Measurements from ENCODE around the gene GRAMD1B. TPM values are rescaled to one million over a fixed set of nuclear protein-coding genes. Genes with fewer than 3 reads are reported as not detected.

The GRAMD1B gene
- total RNA-seq, 1 donor from 2014 or later: 15.0 TPM

GRCh38 chr11:123477205-123477907 is 47.3 kb downstream of the GRAMD1B start:
- no peaks in the 10 kb centered on the region for H3K27me3 Mint-ChIP-seq
- H3K9me3 Mint-ChIP-seq: no peaks in the 10 kb centered on the region
- no peak overlapping the region for H3K27ac Mint-ChIP-seq
- CTCF ChIA-PET: interaction anchor here (1.5 to 4.9 kb wide), 4 partner anchors 11 to 367 kb away, joined by 7 to 82 read pairs (median 12); no protein-coding TSS in a partner anchor
- POLR2A ChIA-PET: no interaction called here
- H3K4me1 Mint-ChIP-seq: peaks cover 44% of the 10 kb centered on the region
- DNase-seq (no peak), ATAC-seq (ENCODE audit: low read depth) (no peak)
- intact Hi-C loops (cut with micrococcal nuclease): no loop called here
- H3K36me3 Mint-ChIP-seq (ENCODE audit: low read depth): no peaks in the 10 kb centered on the region
- H3K4me3 Mint-ChIP-seq: no peak overlapping the region
- TF ChIP-seq, protein P1, sequence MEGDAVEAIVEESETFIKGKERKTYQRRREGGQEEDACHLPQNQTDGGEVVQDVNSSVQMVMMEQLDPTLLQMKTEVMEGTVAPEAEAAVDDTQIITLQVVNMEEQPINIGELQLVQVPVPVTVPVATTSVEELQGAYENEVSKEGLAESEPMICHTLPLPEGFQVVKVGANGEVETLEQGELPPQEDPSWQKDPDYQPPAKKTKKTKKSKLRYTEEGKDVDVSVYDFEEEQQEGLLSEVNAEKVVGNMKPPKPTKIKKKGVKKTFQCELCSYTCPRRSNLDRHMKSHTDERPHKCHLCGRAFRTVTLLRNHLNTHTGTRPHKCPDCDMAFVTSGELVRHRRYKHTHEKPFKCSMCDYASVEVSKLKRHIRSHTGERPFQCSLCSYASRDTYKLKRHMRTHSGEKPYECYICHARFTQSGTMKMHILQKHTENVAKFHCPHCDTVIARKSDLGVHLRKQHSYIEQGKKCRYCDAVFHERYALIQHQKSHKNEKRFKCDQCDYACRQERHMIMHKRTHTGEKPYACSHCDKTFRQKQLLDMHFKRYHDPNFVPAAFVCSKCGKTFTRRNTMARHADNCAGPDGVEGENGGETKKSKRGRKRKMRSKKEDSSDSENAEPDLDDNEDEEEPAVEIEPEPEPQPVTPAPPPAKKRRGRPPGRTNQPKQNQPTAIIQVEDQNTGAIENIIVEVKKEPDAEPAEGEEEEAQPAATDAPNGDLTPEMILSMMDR (IDR thresholded peaks at IDR 0.05): no peak

DNA sequence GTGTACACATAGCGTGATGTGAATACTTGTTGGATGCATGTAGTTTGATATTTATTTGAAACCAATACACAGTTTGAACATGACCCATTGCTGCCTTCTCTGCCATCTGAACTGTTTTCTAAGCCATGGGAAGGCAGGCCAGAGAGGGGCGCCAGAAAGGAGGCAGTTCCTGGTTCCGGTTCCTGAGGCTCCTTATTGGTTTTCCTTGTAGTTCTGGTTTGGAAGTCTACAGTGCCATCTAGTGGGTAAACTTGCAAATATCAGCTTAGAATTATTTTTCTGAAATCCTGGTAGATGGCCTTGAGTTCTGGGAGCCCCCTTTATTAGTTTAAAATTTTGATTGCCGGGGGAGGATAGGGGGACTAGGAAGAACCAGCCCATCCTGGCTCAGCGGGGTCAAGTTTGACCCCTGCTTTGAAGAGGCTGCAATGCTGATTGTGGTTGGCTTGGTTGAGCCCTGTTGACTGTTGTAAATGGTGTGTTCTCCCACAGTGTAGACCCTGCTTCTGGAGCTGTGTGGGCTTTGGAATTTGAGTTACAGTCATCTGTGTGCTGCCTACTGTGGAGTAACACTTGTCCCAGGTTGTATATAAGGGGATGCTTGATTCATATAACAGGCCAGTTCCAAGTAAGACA is 48.4 kb downstream of the GRAMD1B start:
- no peaks in the 10 kb centered on the region for H3K9me3 Mint-ChIP-seq
- intact Hi-C loops (cut with micrococcal nuclease): loop anchor here (1.0 kb wide), 5 partner anchors 71 to 615 kb away; no protein-coding TSS in a partner anchor
- H3K36me3 Mint-ChIP-seq (ENCODE audit: low read depth): no peaks in the 10 kb centered on the region
- peak overlapping the region; percentile 47 for H3K4me3 Mint-ChIP-seq
- CTCF ChIA-PET: interaction anchor here (0.6 to 4.9 kb wide), 18 partner anchors 10 to 368 kb away, joined by 3 to 82 read pairs (median 5); no protein-coding TSS in a partner anchor
- POLR2A ChIA-PET: interaction anchor here (0.5 to 1.0 kb wide), 6 partner anchors 14 to 231 kb away, joined by 3 to 4 read pairs (median 3); no protein-coding TSS in a partner anchor
- H3K27ac Mint-ChIP-seq: peak overlapping the region; percentile 85
- no peak for ATAC-seq (ENCODE audit: low read depth)
- peaks cover 55% of the 10 kb centered on the region for H3K4me1 Mint-ChIP-seq
- TF ChIP-seq, protein P1 (IDR thresholded peaks at IDR 0.05): peak; percentile 29
- no peak for DNase-seq
- H3K27me3 Mint-ChIP-seq: no peaks in the 10 kb centered on the region

GRCh38 chr11:123479048-123479837 is 49.2 kb downstream of the GRAMD1B start:
- Mint-ChIP-seq H3K9me3 (no peaks in the 10 kb centered on the region), H3K36me3 (ENCODE audit: low read depth) (no peaks in the 10 kb centered on the region), H3K27ac (peak overlapping the region; percentile 85), H3K4me1 (peaks cover 61% of the 10 kb centered on the region), H3K4me3 (peak overlapping the region; percentile 47), H3K27me3 (no peaks in the 10 kb centered on the region)
- TF ChIP-seq, protein P1 (IDR thresholded peaks at IDR 0.05): no peak
- POLR2A ChIA-PET: interaction anchor here (0.5 to 1.0 kb wide), 4 partner anchors 77 to 347 kb away, joined by 3 to 4 read pairs (median 4); no protein-coding TSS in a partner anchor
- CTCF ChIA-PET: interaction anchor here (0.7 to 4.9 kb wide), 18 partner anchors 9 to 369 kb away, joined by 3 to 82 read pairs (median 5); no protein-coding TSS in a partner anchor
- DNase-seq (no peak), ATAC-seq (ENCODE audit: low read depth) (peak; percentile 48)
- intact Hi-C loops (cut with micrococcal nuclease): no loop called here

- no peak for DNase-seq
- TF ChIP-seq, protein P1 (IDR thresholded peaks at IDR 0.05): no peak
Observed at GRCh38 chr11:123480290-123480815, 50.3 kb downstream of the GRAMD1B start.

More at GRCh38 chr11:123480290-123480815, 50.3 kb downstream of the GRAMD1B start:
- peaks cover 72% of the 10 kb centered on the region for H3K4me1 Mint-ChIP-seq
- peak overlapping the region; percentile 63 for H3K4me3 Mint-ChIP-seq
- H3K9me3 Mint-ChIP-seq: no peaks in the 10 kb centered on the region
- H3K27ac Mint-ChIP-seq: peak overlapping the region; percentile 85
- ChIA-PET CTCF (interaction anchor here (0.8 to 4.9 kb wide), 3 partner anchors 13 to 97 kb away, joined by 4 to 82 read pairs (median 10); no protein-coding TSS in a partner anchor), POLR2A (no interaction called here)
- no peaks in the 10 kb centered on the region for H3K27me3 Mint-ChIP-seq
- intact Hi-C loops (cut with micrococcal nuclease): loop anchor here (2.0 to 5.0 kb wide), 3 partner anchors 24 to 74 kb away; no protein-coding TSS in a partner anchor
- no peaks in the 10 kb centered on the region for H3K36me3 Mint-ChIP-seq (ENCODE audit: low read depth)
- ATAC-seq (ENCODE audit: low read depth): peak; percentile 50

Measured in activated B cell treated with CpG ODN at 0.5 μM for 24 hours (primary cell).